Measurements from ENCODE around the gene SPDL1. TPM values are rescaled to one million over a fixed set of nuclear protein-coding genes. Genes with fewer than 3 reads are reported as not detected.

Gene SPDL1
- total and polyA plus RNA-seq, 2 of the 4 experiments (the other 2 are of a cell fraction) = 18.8 to 29.4 TPM

DNA sequence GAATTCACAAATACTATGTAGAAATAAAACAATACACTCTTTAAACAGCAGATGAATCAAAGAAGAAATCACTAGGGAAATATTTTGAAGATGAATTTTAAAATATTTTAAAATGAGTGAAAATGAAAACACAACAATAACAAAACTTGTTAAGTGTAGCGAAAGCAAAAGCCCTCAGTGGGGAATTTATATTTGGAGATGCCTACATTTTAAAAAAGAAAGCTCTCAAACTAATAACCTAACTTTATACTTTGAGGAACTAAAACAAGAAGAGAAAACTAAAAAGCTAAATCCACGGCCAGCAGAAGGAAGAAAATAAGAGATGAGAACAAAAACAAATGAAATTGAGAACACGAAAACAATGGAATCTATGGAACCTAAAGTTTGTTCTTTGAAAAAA, 22.7 kb downstream of the SPDL1 start:
- intact Hi-C loops (cut with micrococcal nuclease) (no loop called here), dilution Hi-C loops (cut with HindIII; ENCODE audit: low sequenced_read_pairs, unreplicated experiment) (no loop called here), in situ Hi-C loops (cut with MboI; ENCODE audit: low sequenced_read_pairs) (no loop called here)
- Histone ChIP-seq H3K4me3 (ENCODE audit: insufficient read depth, low read depth, low read length) (no peak overlapping the region), H3K27me3 (ENCODE audit: control insufficient read depth, insufficient read depth, low read length) (no peaks in the 10 kb centered on the region), H3K27ac (ENCODE audit: insufficient read depth, low read length) (no peak overlapping the region), H2AFZ (replicated peaks; ENCODE audit: low read length, poor library complexity) (no peak overlapping the region), H4K8ac (ENCODE audit: low read depth in 2 of 2, low read length in 2 of 2) (no peak overlapping the region), H2AK5ac (ENCODE audit: low read depth, low read length) (no peak overlapping the region), H3K4me2 (ENCODE audit: low read depth, low read length) (no peak overlapping the region), H3K14ac (replicated peaks; ENCODE audit: low read depth, low read length) (no peak overlapping the region), H3K4ac (ENCODE audit: low read depth, low read length) (no peak overlapping the region), H4K91ac (ENCODE audit: insufficient read depth, low read depth, low read length) (no peak overlapping the region), H2BK20ac (ENCODE audit: low read depth, low read length) (no peak overlapping the region), H2BK5ac (ENCODE audit: low read depth, low read length, poor library complexity, severe bottlenecking) (no peak overlapping the region), H3K18ac (ENCODE audit: low read depth, low read length) (no peak overlapping the region), H3K79me1 (ENCODE audit: low read depth in 1 of 2, low read length in 2 of 2) (peaks cover 0 to 3% of the 10 kb centered on the region in 2 experiments; a peak in 1 of 4 replicates), H3K9ac (ENCODE audit: low read depth, low read length) (no peak overlapping the region), H4K20me1 (ENCODE audit: insufficient read depth, low read length) (no peaks in the 10 kb centered on the region), H2BK120ac (ENCODE audit: low read depth, low read length) (no peak overlapping the region), H3K9me3 (ENCODE audit: control insufficient read depth, insufficient read depth, low read length) (peaks cover 4% of the 10 kb centered on the region), H2BK15ac (ENCODE audit: low read depth, low read length) (no peak overlapping the region), H3K36me3 (ENCODE audit: control insufficient read depth, insufficient read depth, low read length) (peaks cover 5% of the 10 kb centered on the region), H3K23ac (ENCODE audit: low read depth, low read length) (no peak overlapping the region), H2AK9ac (replicated peaks; ENCODE audit: low read depth, low read length, poor library complexity) (no peak overlapping the region), H3K4me1 (ENCODE audit: control insufficient read depth, insufficient read depth, low read length) (peaks cover 4% of the 10 kb centered on the region), H3K9me1 (ENCODE audit: insufficient read depth, low read length) (no peaks in the 10 kb centered on the region), H4K5ac (ENCODE audit: low read depth, low read length) (no peak overlapping the region), H3K56ac (ENCODE audit: extremely low read depth, insufficient read depth, low read length) (no peak overlapping the region)
- no CpG with 5 or more reads among the region's 3 CpGs for WGBS, 2 experiments (ENCODE audit: extremely low coverage in 2 of 2, insufficient read length in 1 of 2)
- no peak for ATAC-seq (ENCODE audit: low read depth)
- DNase-seq = no peak
- TF ChIP-seq NFE2L2 (IDR thresholded peaks at IDR 0.05; ENCODE audit: low read depth, low read length) = no peak
- no peak for TF ChIP-seq MAFK (IDR thresholded peaks at IDR 0.05; ENCODE audit: low read depth, low read length)
- TF ChIP-seq MAZ (IDR thresholded peaks at IDR 0.05; ENCODE audit: borderline replicate concordance, low read depth, low read length) = no peak
- TF ChIP-seq, protein P1, sequence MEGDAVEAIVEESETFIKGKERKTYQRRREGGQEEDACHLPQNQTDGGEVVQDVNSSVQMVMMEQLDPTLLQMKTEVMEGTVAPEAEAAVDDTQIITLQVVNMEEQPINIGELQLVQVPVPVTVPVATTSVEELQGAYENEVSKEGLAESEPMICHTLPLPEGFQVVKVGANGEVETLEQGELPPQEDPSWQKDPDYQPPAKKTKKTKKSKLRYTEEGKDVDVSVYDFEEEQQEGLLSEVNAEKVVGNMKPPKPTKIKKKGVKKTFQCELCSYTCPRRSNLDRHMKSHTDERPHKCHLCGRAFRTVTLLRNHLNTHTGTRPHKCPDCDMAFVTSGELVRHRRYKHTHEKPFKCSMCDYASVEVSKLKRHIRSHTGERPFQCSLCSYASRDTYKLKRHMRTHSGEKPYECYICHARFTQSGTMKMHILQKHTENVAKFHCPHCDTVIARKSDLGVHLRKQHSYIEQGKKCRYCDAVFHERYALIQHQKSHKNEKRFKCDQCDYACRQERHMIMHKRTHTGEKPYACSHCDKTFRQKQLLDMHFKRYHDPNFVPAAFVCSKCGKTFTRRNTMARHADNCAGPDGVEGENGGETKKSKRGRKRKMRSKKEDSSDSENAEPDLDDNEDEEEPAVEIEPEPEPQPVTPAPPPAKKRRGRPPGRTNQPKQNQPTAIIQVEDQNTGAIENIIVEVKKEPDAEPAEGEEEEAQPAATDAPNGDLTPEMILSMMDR (conservative IDR thresholded peaks at IDR 0.05; ENCODE audit: low read depth, low read length) = no peak
- no peak for TF ChIP-seq FOS (IDR thresholded peaks at IDR 0.05; ENCODE audit: low read depth, low read length)
- TF ChIP-seq BHLHE40 (IDR thresholded peaks at IDR 0.05; ENCODE audit: low read depth, low read length) = no peak
- TF ChIP-seq POLR2A (IDR thresholded peaks at IDR 0.05; ENCODE audit: low read depth, low read length) = no peak
- no peak for TF ChIP-seq USF2 (IDR thresholded peaks at IDR 0.05; ENCODE audit: low read depth, low read length)
- TF ChIP-seq RAD21 (IDR thresholded peaks at IDR 0.05; ENCODE audit: low read length) = no peak
- TF ChIP-seq CHD1 (IDR thresholded peaks at IDR 0.05; ENCODE audit: low read depth, low read length) = no peak
- TF ChIP-seq CEBPB (IDR thresholded peaks at IDR 0.05; ENCODE audit: low read depth, low read length) = no peak
- BruUV-seq (replicated peaks) = no TSS peak
- POLR2A ChIA-PET (ENCODE audit: unreplicated experiment) = no interaction called here
- CTCF ChIA-PET = interaction anchor here (1.2 kb wide), 1 partner anchor 374 kb away, joined by 3 read pairs; the partner anchor contains the start of gene INSYN2B

Measured in IMR-90 (cell line).